Measurements from ENCODE around the gene SH3BGRL3. TPM values are rescaled to one million over a fixed set of nuclear protein-coding genes. Genes with fewer than 3 reads are reported as not detected.
"Not testable (repeated sequence)": the region's sequence is repeated elsewhere in the genome, so short reads cannot be mapped to it uniquely, and the experiment has no call there.

The SH3BGRL3 gene
- polyA plus RNA-seq, 1 donor: 44.5 TPM

DNA sequence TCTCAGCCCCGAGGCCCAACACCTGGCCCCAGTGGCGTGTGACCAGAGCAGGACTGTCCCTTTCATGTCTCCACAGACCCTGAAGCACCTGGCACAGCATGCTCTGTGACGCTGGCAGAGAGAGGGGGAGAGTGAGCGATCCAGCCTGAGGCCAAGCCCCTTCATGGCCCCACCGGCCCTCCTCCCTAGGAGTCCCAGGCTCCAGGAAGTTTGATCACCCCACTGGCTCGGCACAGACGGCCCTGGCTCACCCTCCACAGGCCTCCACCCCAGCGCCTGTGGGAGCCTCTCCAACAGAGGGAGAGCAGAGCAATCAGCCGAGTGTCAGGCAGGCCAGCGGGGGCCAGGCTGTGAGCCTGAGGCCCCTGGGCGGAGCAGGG is 11.0 kb downstream of the SH3BGRL3 start:
- no peak for DNase-seq (ENCODE audit: low read depth)

DNA sequence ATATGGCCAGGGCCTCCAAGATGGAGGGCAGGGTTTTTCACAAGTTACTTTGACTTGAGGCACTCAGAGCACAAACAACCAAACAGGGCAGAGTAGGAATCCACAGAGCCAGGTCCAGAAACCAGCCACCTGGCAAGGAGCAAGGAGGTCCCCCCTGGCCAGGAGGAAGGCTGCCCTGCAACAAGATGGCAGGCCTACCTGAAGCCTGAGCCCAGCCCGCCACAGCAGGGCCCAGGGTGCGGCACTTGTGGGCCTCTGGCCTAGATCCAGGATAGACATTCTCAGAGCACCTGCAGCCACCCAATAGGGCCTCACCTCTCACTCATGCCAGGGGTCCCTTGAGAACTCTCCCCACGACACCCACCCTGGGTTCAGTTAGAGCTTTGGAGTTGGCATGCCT is 11.5 kb downstream of the SH3BGRL3 start:
- no peak for DNase-seq (ENCODE audit: low read depth)

DNA sequence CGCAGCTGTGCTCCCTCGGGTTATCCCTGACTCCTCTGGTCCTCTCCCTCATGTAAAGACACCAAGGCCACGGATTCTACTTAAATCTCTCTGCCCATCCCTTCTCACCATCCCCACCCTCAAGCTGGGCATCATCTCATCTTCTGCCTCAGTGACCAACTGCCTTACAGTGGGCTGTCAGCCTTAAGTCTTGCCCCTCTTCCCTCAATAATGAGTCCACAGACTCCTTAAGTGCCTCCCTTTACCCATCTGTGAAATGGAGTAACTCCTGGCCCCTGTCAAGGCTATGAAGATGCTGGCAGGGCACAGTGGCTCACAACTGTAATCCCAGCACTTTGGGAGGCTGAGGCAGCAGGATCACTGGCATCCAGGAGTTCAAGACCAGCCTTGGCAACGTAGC is 12.1 kb downstream of the SH3BGRL3 start:
- no peak for DNase-seq (ENCODE audit: low read depth)

DNA sequence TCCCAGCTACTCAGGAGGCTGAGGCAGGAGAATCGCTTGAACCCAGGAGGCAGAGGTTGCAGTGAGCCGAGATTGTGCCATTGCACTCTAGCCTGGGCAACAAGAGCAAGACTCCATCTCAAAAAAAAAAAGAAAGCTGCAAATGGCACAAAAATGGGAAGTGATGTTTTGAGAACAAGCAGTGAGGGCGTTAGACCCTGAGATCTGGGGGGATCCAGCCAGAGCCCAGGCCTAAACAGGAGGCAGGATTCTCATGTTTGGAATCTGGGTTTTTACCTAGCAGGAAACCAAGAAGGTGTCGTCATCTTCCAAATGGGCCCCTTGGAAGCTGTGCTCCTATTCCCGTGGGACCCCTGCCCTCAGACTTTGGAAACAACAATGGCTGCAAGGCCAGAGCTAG is 12.8 kb downstream of the SH3BGRL3 start:
- not testable (repeated sequence) for DNase-seq (ENCODE audit: low read depth)

DNA sequence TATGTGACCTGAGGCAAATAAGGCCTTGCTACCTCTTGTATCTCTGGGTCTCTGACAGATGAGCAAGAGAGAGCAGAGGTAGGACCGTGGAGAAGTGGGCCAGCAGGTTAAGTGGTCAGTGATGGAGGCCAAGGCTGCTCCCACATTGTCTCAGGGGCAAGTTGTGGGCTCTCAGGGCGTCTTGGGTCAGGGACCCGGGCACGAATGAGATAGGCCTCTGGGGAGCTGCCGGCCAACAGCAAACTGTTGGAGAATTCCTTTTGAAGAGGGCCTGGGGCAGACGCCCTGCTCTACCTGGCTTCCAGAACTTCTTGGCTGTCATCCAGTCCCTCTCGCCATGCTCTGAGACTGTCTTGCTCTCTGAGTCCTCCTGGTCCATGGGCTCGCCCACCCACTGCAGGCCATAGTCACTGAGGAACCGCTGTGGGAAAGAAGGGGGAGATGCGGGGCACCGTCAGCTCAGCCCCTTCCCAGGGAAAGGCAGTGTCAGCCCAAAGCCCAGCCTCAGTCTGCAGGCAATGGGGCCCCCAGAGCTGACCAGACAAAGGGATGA is 14.1 kb downstream of the SH3BGRL3 start:
- no peak for DNase-seq (ENCODE audit: low read depth)

DNA sequence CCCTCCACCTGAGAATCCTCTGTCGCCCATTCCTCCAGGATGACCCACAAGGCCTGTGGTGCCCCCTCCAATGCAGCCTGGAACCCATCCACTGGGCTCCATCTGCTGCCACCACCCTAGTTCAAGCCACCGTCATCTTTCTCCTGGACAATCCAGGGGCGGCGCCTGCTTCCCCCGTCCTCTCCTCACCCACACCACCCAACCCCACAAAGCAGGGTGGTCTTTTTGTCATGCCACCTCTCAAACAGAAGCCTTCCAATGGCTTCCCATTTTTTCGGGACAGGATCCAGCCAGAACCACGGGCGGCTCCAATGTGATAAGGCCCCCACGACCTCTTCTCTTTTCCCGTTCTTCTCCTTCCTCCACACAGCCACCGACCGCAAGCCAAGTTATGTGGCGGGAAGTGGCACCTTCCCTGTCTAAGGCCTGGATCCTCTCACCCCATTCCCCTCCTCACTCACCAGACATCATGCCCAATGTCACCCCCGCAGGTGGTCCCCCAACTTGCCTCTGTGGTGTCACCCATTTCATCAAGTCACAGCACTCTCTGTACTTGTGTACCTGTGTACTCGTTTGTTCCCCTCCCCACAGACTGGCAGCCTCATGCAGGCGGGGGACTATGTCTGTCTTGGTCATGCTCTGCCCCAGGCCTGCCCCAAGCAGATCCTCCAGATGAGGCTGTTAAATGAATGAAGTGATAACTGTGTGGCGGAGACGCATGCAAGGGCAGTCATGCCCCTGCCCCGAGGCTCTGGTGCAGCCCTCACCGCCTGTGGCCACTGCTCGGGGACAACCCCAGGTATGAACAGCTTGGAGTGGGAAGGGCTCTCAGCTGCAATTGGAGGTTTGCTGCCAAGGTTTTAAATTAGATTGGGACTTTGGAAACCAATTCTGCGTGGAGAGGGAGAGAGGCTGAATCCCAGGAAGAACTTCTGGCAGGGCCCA is 15.6 kb downstream of the SH3BGRL3 start:
- no peak for DNase-seq (ENCODE audit: low read depth)

DNA sequence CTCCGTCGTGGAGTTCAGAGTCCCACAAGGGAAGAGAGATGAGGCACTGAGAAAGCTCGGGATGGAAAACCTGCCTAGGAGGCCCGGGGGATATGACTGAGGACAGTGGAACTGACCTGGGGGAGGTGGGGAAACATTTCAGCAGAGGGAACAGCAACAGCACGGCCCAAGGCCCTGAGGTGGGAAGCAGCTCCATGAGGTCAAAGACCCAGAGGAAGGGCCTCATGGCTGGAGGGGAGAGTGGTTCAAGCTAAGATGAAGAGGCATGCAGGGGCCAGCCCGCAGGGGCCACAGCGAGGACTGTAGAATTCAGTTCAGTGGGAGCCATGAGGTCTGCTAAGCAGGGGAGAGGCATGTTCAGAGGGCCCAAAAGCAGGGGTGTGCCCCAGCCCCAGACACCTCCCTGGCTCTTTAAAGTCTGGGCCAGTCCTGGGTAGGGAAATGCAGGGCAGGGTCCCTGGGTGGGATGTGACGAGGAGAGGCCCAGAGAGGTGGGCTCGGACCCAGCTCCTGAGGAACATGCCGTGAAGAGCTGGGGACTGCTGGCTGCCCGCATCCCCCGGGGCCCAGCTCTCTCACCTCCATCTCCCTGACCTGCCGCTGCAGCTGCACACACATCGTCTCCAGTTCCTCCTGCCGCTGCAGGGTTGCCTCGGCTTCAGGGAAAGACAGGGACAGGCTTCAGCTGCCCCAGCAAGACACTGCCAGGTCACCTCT is 16.6 kb downstream of the SH3BGRL3 start:
- DNase-seq (ENCODE audit: low read depth): no peak

DNA sequence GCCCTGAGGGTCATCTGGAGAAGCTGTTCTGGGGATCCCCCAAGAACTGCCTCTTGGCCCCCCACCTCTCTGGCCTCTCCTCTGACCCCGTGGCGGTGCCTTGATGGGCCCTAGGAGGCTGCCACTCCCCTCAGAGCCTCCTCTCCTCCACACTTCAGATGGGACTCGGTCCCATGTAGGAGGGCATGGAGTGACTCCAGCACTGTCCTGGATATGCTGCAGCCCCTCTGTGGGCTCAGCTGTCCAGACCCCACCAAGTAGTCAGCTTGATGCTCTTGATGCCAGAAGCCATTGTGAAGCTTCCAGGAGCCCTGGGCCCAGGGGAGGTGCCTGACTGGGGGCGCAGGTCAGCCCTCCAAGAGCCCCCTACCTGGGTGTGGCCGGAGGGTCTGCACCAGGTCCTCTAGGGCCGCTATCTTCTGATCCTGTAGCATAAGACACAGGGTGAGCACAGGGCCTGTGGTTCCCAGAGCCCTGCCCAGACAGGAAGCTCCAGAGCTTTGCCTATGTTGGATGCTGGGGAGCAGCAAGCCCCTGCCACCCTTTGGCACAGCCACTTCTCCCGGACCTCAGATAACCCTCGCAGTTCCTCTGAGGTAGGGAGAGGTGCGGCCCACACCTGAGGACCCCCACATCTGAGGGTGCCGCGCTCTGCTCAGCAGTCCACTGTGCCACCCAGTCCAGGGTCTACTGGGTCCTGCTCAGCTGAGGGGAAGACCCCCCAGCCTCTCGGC is 17.3 kb downstream of the SH3BGRL3 start:
- no peak for DNase-seq (ENCODE audit: low read depth)

DNA sequence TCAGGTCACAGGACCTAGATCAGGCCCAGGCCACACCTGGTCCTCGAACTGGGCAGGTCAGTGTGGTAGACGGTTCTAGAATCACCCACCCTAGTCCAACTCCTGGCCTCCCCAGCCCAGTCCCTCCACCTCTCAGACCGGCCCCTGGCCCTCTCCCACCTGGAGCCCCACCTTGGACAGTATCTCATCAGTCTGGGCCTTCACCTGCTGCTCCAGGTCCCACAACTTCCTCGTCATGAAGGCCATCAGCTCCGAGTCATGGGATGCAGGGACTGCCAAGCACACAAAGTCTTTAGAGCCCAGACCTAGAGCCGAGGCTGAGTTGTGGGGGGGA is 17.9 kb downstream of the SH3BGRL3 start:
- DNase-seq (ENCODE audit: low read depth): no peak

DNA sequence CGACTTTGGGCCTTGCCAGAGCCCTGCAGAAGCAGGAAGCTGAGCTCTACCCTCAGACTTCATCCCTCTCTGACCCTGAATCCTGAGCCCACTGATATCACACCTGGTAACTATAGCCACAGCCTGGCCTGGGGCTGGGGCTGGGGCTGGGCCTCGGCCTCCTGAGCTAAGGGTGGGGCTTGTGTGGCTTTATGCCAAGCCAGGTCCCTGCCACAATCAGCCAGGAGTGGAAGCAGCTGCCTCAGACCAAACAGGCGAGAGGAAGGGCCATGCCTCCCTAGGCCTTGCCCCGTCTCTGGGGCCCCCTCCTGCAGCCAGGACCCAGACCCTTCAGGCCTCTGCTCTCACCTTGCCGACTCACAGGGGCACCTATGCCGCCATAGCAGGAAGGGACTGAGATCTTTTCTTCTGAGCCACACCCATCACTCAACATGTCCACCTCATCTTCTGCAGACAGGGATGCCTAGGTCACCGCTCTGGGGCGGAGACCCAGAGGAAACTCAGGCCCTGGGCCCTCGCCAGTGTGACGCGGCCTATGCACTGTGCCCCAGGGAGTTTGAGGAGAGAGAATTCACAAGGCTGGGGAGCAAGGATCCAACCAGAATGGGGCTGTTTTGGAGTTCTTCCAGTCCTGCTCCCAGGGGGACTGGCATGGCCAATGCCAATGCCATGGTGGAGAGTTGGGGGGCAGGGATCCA is 20.8 kb downstream of the SH3BGRL3 start:
- DNase-seq (ENCODE audit: low read depth): no peak

DNA sequence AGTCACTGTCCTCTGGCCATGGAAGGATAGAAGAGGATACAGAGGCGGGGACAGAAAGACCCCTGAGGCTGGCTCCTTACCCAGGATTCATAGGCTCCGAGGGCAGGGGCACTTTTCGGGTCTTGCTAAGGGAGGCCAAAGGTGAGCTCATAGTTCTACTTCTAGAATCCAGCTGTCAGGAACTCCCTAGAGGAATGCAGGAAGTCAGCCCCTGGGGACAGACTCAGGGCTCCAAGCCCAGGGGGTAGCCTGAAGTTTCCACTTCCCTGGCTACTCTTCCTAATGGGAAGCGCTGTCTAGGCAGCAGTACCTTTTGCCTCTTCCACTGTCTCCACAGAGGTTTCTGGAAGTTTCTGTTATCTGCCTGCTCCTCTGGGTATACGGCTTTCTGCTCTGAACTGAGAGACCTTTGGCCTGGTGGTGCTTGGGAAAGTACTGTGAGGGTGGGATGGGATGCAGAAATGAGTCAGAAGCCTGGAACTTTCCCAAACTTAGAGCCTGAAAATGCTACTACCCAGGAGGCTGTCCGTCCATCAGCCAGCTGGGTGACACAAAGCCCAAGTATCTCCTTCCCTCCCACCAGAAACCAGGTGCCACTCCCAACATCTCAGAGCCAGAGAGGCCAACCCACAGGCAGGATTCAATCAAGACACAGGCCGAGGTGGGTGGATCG is 23.0 kb downstream of the SH3BGRL3 start:
- DNase-seq (ENCODE audit: low read depth): no peak

DNA sequence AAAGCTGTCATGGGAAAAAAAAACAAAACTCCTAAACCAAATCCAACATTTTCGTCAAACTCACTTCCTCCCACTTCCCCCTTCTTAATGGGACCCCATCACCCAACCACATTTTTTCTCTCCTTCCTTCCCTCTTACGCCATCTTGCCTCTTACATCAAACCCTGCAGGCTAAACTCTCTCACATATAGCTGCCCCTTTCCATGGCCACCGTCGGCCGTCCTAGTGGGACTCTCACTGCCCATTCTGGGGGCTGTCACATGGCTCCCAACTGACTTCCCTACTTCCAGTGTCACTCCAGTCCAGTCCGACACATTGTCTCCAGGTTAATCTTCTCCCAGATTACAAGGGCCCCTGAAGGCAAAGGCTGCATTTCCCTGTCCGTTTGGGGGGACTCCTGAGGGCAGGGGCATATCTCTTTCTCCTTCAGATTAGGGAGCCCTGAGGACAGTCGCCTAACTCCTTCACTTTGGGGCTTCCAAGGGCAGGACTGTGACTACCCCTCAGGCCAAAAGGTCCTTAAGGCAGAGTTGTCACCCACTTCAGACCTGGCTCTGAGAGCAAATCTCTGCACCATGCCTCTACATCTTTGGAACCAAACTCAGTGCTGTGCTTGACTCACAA is 25.9 kb downstream of the SH3BGRL3 start:
- DNase-seq (ENCODE audit: low read depth): no peak

DNA sequence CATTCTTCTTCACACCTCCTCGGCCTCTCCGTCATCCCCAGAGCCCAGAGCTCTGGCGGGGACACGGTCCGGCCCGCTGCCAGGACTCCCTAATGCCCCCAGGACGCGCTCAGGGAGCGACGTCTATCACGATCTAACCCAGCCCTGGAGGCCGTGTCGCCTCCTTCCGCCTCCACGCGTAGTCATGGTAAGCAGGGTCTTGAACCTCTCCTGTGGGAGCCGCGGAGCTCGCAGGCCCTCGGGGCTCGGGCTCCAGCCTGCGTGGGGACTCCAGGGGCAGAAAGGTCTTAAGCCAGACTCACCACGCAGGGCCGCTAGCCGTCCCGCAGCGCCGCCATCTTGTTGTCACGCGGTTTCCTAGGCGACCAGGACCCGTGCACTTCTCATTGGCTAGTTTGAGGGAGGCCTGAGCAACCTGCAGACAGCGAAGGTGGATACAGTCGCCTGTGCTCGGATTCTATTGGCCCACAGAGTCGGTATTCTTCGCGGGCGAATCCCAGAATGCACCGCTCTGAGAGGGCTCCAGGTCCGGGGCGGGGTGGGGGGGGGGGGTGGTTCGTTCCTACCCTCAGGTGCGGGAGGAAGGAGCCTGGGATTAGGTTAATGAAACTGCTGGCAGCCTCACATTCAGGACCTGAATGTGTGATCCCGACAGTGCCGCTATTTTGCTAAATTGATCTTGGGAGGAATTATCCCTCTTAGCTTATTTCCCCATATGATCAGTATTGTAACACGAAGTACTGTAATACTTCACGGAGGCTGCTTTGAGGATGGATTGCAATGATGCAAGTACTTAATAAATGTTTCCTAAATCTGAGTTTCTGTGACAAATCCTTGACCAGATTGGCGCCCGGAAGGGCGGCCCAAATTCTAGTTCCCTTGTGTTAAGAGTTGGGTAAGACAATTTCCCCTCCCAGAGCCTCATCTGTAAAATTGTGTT is 26.7 kb downstream of the SH3BGRL3 start, which contains the start of gene UBXN11:
Gene UBXN11, minus strand, starts transcription at position 347 of the 940 bp plus-strand sequence. CDS start 3,753 bp downstream, outside the sequence.
- peak; percentile 59 for DNase-seq (ENCODE audit: low read depth)

DNA sequence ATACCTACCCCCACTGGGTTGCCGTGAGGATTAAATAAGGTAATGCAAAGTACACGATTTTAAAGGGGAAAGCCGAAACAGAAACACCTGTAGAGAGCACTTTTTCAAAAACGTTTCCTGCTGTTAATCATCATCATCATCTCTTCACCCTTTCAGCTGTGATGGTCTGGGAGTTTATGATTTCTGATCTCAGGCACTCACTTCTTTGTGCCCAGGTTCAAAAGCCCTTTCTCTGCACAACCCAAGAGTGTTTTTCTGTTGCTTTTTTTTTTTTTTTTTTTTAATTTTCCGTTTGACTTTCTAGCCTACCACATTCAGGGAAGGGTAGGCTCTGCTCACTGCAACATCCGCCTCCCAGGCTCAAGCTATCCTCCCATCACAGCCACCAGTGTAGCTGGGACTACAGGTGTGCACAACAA is 27.5 kb downstream of the SH3BGRL3 start:
- DNase-seq (ENCODE audit: low read depth): no peak

DNA sequence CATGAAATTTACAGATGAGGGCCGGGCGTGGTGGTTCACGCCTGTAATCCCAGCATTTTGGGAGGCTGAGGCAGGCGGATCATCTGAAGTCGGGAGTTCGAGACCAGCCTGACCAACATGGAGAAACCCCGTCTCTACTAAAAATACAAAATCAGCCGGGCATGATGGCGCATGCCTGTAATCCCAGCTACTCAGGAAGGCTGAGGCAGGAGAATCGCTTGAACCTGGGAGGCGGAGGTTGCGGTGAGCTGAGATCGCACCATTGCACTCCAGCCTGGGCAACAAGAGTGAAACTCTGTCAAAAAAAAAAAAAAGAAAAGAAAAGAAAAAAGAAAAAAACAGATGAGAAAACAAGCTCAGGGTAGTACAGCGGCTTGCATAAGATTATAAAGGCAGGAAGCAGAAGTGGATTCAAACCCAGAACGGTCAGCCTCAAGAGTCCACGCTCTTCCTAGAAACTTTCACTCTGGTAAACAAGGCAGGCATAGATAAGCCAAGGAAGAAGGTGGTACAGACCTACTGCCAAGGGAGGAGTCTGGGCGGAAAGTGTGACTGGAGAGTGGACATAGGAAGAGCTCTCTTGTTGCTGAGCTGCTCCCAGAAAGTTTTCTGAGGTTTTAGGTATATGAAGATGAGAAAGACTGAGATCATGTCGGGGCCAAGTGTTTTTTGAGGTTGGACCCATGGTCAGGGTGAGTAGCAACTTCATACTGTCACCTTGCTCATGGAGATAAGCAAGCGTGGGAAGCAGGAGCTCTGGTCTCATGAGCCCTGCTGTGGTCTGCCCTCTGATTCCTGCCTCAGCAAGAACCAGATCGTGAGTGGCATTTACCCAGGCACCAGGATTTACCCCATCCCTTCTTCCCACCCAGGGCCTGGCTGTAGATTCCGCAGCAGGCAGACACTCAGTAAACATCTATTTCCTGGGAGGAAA is 28.3 kb downstream of the SH3BGRL3 start:
- DNase-seq (ENCODE audit: low read depth): not testable (repeated sequence)

DNA sequence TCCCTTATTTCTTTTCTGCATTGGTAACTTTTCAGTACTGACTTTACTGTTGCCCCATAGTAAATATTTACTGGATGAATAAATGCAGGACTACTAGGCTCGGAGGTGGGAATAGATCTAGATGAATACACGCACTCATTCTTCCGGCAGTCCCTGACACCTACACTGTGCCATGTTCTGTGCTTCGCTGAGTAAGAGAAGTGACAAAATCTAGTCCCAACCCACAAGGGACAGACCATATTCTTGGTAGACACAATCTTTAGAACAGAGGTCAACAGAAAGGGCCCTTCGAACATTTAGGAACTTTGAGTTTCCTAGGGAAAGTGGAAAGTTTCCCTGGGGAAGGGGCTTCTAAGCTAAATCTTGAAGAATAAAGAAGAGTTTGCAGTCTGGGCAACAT is 34.6 kb downstream of the SH3BGRL3 start:
- no peak for DNase-seq (ENCODE audit: low read depth)

DNA sequence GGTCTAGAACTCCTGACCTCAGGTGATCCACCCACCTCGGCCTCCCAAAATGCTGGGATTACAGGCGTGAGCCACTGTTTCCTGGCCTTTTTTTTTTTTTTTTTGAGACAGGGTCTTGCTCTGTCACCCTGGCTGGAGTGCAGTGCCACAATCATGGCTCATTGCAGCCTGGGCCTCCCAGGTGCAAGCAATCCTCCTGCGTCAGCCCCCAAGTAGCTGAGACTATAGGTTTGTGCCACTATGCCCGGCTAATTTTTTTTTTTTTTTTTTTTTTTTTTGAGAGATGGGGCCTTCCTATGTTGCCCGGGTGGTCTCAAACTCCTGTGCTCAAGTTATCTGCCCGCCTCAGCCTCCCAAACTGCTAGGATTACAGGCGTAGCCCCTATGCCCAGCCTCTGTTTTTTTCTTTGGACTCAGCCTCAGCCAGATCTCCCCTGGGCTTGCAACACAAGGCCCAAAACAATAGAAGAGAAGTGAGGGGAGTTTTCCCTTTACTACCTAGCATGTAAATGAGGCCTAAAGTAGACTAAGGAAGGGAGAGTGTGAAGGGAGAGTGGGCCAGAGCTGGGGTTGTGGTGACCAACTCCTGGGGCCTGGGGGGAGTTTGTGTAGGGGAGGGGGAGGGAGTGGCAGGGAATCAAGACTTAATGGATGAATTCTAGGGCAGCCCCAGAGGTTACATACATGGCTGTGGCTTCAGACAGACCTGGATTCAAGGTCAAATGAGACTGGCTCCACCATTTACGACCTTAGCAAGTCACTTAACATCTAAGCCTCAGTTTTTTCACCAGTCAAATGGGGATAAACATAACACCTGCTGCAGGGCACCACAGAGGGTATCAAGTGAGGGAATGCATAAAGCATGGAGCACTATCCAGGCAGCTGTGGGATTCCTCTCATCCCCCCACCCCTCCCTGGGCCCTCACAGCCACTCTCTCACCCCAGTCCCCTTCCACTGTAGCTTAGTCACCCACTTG is 36.3 kb downstream of the SH3BGRL3 start:
- DNase-seq (ENCODE audit: low read depth): no peak

Measured in forelimb muscle (tissue), 1 donor.